HEK293 (cell line): ENCODE results near the gene PRKCA.

ENCODE experiments used
- OVOL3 ChIP-seq: fragments of 450-650 bp; formaldehyde crosslinking; IDR thresholded peaks from 2 replicates; pipeline ENCODE4 v1.5.1; 2016; ENCODE audit warnings: missing biosample characterization, missing genetic modification characterization
- REST ChIP-seq: fragments of 450-650 bp; formaldehyde crosslinking; IDR thresholded peaks from 2 replicates; pipeline ENCODE4 v1.5.1; 2016; ENCODE audit warnings: missing biosample characterization, missing genetic modification characterization
- SP7 ChIP-seq: fragments of 450-650 bp; formaldehyde crosslinking; IDR thresholded peaks from 2 replicates; pipeline ENCODE4 v1.5.1; 2016; ENCODE audit warnings: missing biosample characterization, missing genetic modification characterization
- TCF7L2 ChIP-seq: IDR thresholded peaks from 2 replicates; pipeline ENCODE4 v1.6.1; 2011; ENCODE audit warnings: low read depth, mild to moderate bottlenecking, inconsistent platforms, low read length, moderate library complexity, borderline replicate concordance
- ZBTB21 ChIP-seq: fragments of 450-650 bp; formaldehyde crosslinking; IDR thresholded peaks from 2 replicates; pipeline ENCODE4 v1.5.1; 2017; ENCODE audit warnings: missing biosample characterization, missing genetic modification characterization
- ZNF274 ChIP-seq, 2 experiments: fragments of 200-500 bp in 1 of 2; fragments of 450-650 bp in 1 of 2; sonication (Bioruptor generic) in 1 of 2; formaldehyde crosslinking in 1 of 2; IDR thresholded peaks; 2 replicates each; pipeline versions ENCODE4 v1.5.1 to v1.6.1; 2014 to 2016; ENCODE audit warnings: borderline replicate concordance in 1 of 2, inconsistent platforms in 1 of 2, low read length in 1 of 2, missing biosample characterization in 1 of 2, missing genetic modification characterization in 1 of 2
- ZNF549 ChIP-seq: fragments of 450-650 bp; IDR thresholded peaks from 2 replicates; pipeline ENCODE4 v1.5.1; 2018; ENCODE audit warnings: missing biosample characterization, missing genetic modification characterization, mild to moderate bottlenecking, inconsistent platforms, moderate library complexity
- TF ChIP-seq, protein P1 (sequence below): fragments of 450-650 bp; formaldehyde crosslinking; IDR thresholded peaks from 2 replicates; pipeline ENCODE4 v1.5.1; 2016; ENCODE audit warnings: missing biosample characterization, missing genetic modification characterization
- TF ChIP-seq, protein P2 (sequence below): fragments of 450-650 bp; formaldehyde crosslinking; IDR thresholded peaks from 2 replicates; pipeline ENCODE4 v1.5.1; 2017; ENCODE audit warnings: missing biosample characterization, missing genetic modification characterization
- TF ChIP-seq, protein P3 (sequence below): fragments of 450-650 bp; formaldehyde crosslinking; optimal IDR thresholded peaks from 2 replicates; pipeline ENCODE3; 2016; ENCODE audit warnings: missing biosample characterization, mild to moderate bottlenecking, missing genetic modification characterization
- TF ChIP-seq, protein P4 (sequence below): fragments of 450-650 bp; formaldehyde crosslinking; IDR thresholded peaks from 2 replicates; pipeline ENCODE4 v1.5.1; 2016; ENCODE audit warnings: missing biosample characterization, missing genetic modification characterization

- TF ChIP-seq, protein P1, sequence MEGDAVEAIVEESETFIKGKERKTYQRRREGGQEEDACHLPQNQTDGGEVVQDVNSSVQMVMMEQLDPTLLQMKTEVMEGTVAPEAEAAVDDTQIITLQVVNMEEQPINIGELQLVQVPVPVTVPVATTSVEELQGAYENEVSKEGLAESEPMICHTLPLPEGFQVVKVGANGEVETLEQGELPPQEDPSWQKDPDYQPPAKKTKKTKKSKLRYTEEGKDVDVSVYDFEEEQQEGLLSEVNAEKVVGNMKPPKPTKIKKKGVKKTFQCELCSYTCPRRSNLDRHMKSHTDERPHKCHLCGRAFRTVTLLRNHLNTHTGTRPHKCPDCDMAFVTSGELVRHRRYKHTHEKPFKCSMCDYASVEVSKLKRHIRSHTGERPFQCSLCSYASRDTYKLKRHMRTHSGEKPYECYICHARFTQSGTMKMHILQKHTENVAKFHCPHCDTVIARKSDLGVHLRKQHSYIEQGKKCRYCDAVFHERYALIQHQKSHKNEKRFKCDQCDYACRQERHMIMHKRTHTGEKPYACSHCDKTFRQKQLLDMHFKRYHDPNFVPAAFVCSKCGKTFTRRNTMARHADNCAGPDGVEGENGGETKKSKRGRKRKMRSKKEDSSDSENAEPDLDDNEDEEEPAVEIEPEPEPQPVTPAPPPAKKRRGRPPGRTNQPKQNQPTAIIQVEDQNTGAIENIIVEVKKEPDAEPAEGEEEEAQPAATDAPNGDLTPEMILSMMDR (tag by site-specific recombination): no peak
- TF ChIP-seq REST (tag by site-specific recombination) (no peak), ZBTB21 (tag by site-specific recombination) (no peak), OVOL3 (tag by site-specific recombination) (no peak), SP7 (tag by site-specific recombination) (no peak), ZNF549 (tag by site-specific recombination) (no peak), TCF7L2 (no peak), ZNF274 (IDR thresholded peaks at IDR 0.05; ENCODE audit: low read length) (no peak), ZNF274 (tag by site-specific recombination; IDR thresholded peaks at IDR 0.05; ENCODE audit: borderline replicate concordance) (no peak)
- TF ChIP-seq, protein P2, sequence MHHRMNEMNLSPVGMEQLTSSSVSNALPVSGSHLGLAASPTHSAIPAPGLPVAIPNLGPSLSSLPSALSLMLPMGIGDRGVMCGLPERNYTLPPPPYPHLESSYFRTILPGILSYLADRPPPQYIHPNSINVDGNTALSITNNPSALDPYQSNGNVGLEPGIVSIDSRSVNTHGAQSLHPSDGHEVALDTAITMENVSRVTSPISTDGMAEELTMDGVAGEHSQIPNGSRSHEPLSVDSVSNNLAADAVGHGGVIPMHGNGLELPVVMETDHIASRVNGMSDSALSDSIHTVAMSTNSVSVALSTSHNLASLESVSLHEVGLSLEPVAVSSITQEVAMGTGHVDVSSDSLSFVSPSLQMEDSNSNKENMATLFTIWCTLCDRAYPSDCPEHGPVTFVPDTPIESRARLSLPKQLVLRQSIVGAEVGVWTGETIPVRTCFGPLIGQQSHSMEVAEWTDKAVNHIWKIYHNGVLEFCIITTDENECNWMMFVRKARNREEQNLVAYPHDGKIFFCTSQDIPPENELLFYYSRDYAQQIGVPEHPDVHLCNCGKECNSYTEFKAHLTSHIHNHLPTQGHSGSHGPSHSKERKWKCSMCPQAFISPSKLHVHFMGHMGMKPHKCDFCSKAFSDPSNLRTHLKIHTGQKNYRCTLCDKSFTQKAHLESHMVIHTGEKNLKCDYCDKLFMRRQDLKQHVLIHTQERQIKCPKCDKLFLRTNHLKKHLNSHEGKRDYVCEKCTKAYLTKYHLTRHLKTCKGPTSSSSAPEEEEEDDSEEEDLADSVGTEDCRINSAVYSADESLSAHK (tag by site-specific recombination): no peak
- TF ChIP-seq, protein P3, sequence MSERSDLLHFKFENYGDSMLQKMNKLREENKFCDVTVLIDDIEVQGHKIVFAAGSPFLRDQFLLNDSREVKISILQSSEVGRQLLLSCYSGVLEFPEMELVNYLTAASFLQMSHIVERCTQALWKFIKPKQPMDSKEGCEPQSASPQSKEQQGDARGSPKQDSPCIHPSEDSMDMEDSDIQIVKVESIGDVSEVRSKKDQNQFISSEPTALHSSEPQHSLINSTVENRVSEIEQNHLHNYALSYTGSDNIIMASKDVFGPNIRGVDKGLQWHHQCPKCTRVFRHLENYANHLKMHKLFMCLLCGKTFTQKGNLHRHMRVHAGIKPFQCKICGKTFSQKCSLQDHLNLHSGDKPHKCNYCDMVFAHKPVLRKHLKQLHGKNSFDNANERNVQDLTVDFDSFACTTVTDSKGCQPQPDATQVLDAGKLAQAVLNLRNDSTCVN (tag by site-specific recombination): no peak
- TF ChIP-seq, protein P4, sequence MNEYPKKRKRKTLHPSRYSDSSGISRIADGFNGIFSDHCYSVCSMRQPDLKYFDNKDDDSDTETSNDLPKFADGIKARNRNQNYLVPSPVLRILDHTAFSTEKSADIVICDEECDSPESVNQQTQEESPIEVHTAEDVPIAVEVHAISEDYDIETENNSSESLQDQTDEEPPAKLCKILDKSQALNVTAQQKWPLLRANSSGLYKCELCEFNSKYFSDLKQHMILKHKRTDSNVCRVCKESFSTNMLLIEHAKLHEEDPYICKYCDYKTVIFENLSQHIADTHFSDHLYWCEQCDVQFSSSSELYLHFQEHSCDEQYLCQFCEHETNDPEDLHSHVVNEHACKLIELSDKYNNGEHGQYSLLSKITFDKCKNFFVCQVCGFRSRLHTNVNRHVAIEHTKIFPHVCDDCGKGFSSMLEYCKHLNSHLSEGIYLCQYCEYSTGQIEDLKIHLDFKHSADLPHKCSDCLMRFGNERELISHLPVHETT (tag by site-specific recombination): no peak
Observed at GRCh38 chr17:66427134-66427533, 124.7 kb downstream of the PRKCA start.
